ENCODE measurements around the gene PCDHGA12. TPM values are rescaled to one million over a fixed set of nuclear protein-coding genes. Genes with fewer than 3 reads are reported as not detected.
"Not testable (repeated sequence)": the region's sequence is repeated elsewhere in the genome, so short reads cannot be mapped to it uniquely, and the experiment has no call there.

Gene PCDHGA12
- total RNA-seq, 6 experiments from 2014 or later: 0.73 to 1.6 (median 1.3) TPM

GRCh38 chr5:141413540-141414069 lies 16.7 kb upstream of the PCDHGA12 start:
- peaks cover 0 to 22% (median 6%) of the 10 kb centered on the region in 4 donors for H3K9me3 ChIP-seq
- H3K27me3 ChIP-seq: no peaks in the 10 kb centered on the region
- intact Hi-C loops (cut with DNase I): loop anchor here in 1 of 2 donors (10.0 kb wide), 1 partner anchor 169 kb away; the partner anchor contains the start of gene PCDHB15

GRCh38 chr5:141414548-141415274 lies 15.6 kb upstream of the PCDHGA12 start:
- not testable (repeated sequence) for H3K4me1 ChIP-seq, H3K27me3 ChIP-seq, H3K27ac ChIP-seq, H3K36me3 ChIP-seq, H3K4me3 ChIP-seq, DNase-seq, ATAC-seq
- WGBS (ENCODE audit: insufficient coverage, low coverage, low lambda C conversion rate, missing lambda C conversion rate): 38% methylated on average over 3 of the region's 46 CpGs
- peaks cover 0 to 23% (median 11%) of the 10 kb centered on the region in 4 donors for H3K9me3 ChIP-seq
- intact Hi-C loops (cut with DNase I): loop anchor here in 1 of 2 donors (10.0 kb wide), 1 partner anchor 170 kb away; the partner anchor contains the start of gene PCDHB15

More at GRCh38 chr5:141413540-141414069, 16.7 kb upstream of the PCDHGA12 start:
- peak overlapping the region in 1 of 3 donors; percentile 30 for H3K27ac ChIP-seq
- TF ChIP-seq CTCF (IDR thresholded peaks at IDR 0.05) (no peak), POLR2A (IDR thresholded peaks at IDR 0.05) (peak; percentile 10)
- H3K4me3 ChIP-seq: peak overlapping the region; percentile 26 to 56 (median 45)
- no peaks in the 10 kb centered on the region for H3K36me3 ChIP-seq
- WGBS (ENCODE audit: insufficient coverage, low coverage, low lambda C conversion rate, missing lambda C conversion rate): 17% methylated on average over 20 of the region's 25 CpGs
- H3K4me1 ChIP-seq: no peaks in the 10 kb centered on the region
- peak in 2 of 3 donors; percentile 41 to 49 for DNase-seq
- peak; percentile 39 to 72 (median 52) for ATAC-seq

- H3K4me1 ChIP-seq, H3K36me3 ChIP-seq, ATAC-seq, H3K27ac ChIP-seq, H3K27me3 ChIP-seq, H3K4me3 ChIP-seq: not testable (repeated sequence)
- intact Hi-C loops (cut with DNase I): loop anchor here in 1 of 2 donors (10.0 kb wide), 1 partner anchor 170 kb away; the partner anchor contains the start of gene PCDHB15
- DNase-seq: peak in 1 of 3 donors; percentile 27
- H3K9me3 ChIP-seq: peaks cover 0 to 22% (median 13%) of the 10 kb centered on the region in 4 donors
- WGBS (ENCODE audit: insufficient coverage, low coverage, low lambda C conversion rate, missing lambda C conversion rate): 50% methylated on average over 5 of the region's 24 CpGs
Observed at GRCh38 chr5:141415275-141415618, 15.1 kb upstream of the PCDHGA12 start.

- not testable (repeated sequence) for H3K27me3 ChIP-seq, H3K27ac ChIP-seq, H3K36me3 ChIP-seq, H3K4me1 ChIP-seq
- peak; percentile 80 to 90 (median 86) for ATAC-seq
- intact Hi-C loops (cut with DNase I): loop anchor here in 1 of 2 donors (10.0 kb wide), 1 partner anchor 173 kb away; the partner anchor contains the start of gene PCDHB15
- Histone ChIP-seq H3K4me3 (peak within 1 kb of the TSS in 2 of 3 donors; percentile 23 to 43), H3K9me3 (peaks cover 0 to 32% (median 18%) of the 10 kb centered on the region in 4 donors)
- WGBS (ENCODE audit: insufficient coverage, low coverage, low lambda C conversion rate, missing lambda C conversion rate): 17% methylated on average over 27 of the region's 47 CpGs
- peak; percentile 39 to 56 (median 45) for TF ChIP-seq CTCF (IDR thresholded peaks at IDR 0.05)
- peak in 2 of 3 donors; percentile 56 to 80 for DNase-seq
Observed at GRCh38 chr5:141417494-141418172, 12.7 kb upstream of the PCDHGA12 start, which contains the start of gene PCDHGB7. TSS of gene PCDHGB7 (plus strand) at chr5:141417677. CDS start at chr5:141417860, 183 bp downstream.

- DNase-seq: peak in 1 of 3 donors; percentile 46
- H3K4me3 ChIP-seq: no peak overlapping the region
- no peaks in the 10 kb centered on the region for H3K36me3 ChIP-seq
- intact Hi-C loops (cut with DNase I): loop anchor here in 1 of 2 donors (10.0 kb wide), 1 partner anchor 174 kb away; the partner anchor contains the start of gene PCDHB15
- WGBS (ENCODE audit: insufficient coverage, low coverage, low lambda C conversion rate, missing lambda C conversion rate): 31% methylated on average over 15 of the region's 74 CpGs
- no peaks in the 10 kb centered on the region for H3K4me1 ChIP-seq
- no peaks in the 10 kb centered on the region for H3K27me3 ChIP-seq
- H3K9me3 ChIP-seq: peaks cover 0 to 43% (median 19%) of the 10 kb centered on the region in 4 donors
- no peak overlapping the region for H3K27ac ChIP-seq
- TF ChIP-seq POLR2A (IDR thresholded peaks at IDR 0.05): no peak
- TF ChIP-seq CTCF (IDR thresholded peaks at IDR 0.05): no peak
- ATAC-seq: no peak
Observed at GRCh38 chr5:141419074-141419880, 11.0 kb upstream of the PCDHGA12 start.

Measured in right lobe of liver (tissue), 6 donors.